Left ventricle myocardium inferior (tissue), 1 donor: ENCODE measurements around the gene CDC42. TPM values are rescaled to one million over a fixed set of nuclear protein-coding genes. Genes with fewer than 3 reads are reported as not detected.
"Not testable (repeated sequence)": the region's sequence is repeated elsewhere in the genome, so short reads cannot be mapped to it uniquely, and the experiment has no call there.

Source experiments
- DNase-seq: peaks from one replicate; pipeline ENCODE4 v3.0.0-alpha.2; 2020
- H3K27ac ChIP-seq: fragments of 200-600 bp; replicated peaks from 2 replicates; pipeline ENCODE4 v1.8.0; 2021
- H3K27me3 ChIP-seq: fragments of 200-600 bp; 2 replicates; pipeline ENCODE4 v1.8.0; 2021; ENCODE audit warnings: low read depth
- H3K36me3 ChIP-seq: fragments of 200-600 bp; 2 replicates; pipeline ENCODE4 v1.8.0; 2021
- H3K4me1 ChIP-seq: fragments of 200-600 bp; 2 replicates; pipeline ENCODE4 v1.8.0; 2021
- H3K4me3 ChIP-seq: fragments of 200-600 bp; 2 replicates; pipeline ENCODE4 v1.8.0; 2021; ENCODE audit warnings: mild to moderate bottlenecking, moderate library complexity
- H3K9me3 ChIP-seq: fragments of 200-600 bp; replicated peaks from 2 replicates; pipeline ENCODE4 v1.8.0; 2021
- CTCF ChIP-seq: fragments of 200-600 bp; IDR thresholded peaks from 2 replicates; pipeline ENCODE4 v1.8.0; 2021; ENCODE audit warnings: antibody characterized with exemption, mild to moderate bottlenecking, borderline replicate concordance
- intact Hi-C: fragments of 100-400 bp; cut with micrococcal nuclease; formaldehyde crosslinking; loops from one replicate; pipeline ENCODE4 v1.11.0; 2022
- total RNA-seq: library from RNA; stranded (reverse); fragmentation: NEBNext Ultra II Directional; extraction: Animal tissue kit (Norgen Biotek cat#: 25700); gene quantifications from one replicate; pipeline ENCODE4 v1.2.1, GENCODE V29; 2021
- donor health status: DM: no; HTN: yes; CAD: no; lungs with severe emphysema.

CDC42 gene
- total RNA-seq, 1 donor from 2014 or later: 126 TPM

GRCh38 chr1:22030057-22030456 is 22.5 kb upstream of the CDC42 start:
- no peak overlapping the region for H3K4me3 ChIP-seq
- no peak for TF ChIP-seq CTCF
- peaks cover 30% of the 10 kb centered on the region for H3K4me1 ChIP-seq
- H3K9me3 ChIP-seq: no peaks in the 10 kb centered on the region
- no peak for DNase-seq
- peaks cover 5% of the 10 kb centered on the region for H3K36me3 ChIP-seq
- no peaks in the 10 kb centered on the region for H3K27me3 ChIP-seq
- no peak overlapping the region for H3K27ac ChIP-seq
- intact Hi-C loops: loop anchor here (10.0 kb wide), 1 partner anchor 195 kb away; no protein-coding TSS in a partner anchor

GRCh38 chr1:22030473-22030872 is 22.0 kb upstream of the CDC42 start:
- intact Hi-C loops: loop anchor here (10.0 kb wide), 1 partner anchor 194 kb away; no protein-coding TSS in a partner anchor
- no peak for TF ChIP-seq CTCF
- H3K27ac ChIP-seq: no peak overlapping the region
- H3K27me3 ChIP-seq: no peaks in the 10 kb centered on the region
- no peak for DNase-seq
- peaks cover 5% of the 10 kb centered on the region for H3K36me3 ChIP-seq
- H3K4me3 ChIP-seq: no peak overlapping the region
- H3K9me3 ChIP-seq: no peaks in the 10 kb centered on the region
- peaks cover 28% of the 10 kb centered on the region for H3K4me1 ChIP-seq

- TF ChIP-seq CTCF: no peak
- intact Hi-C loops: loop anchor here (10.0 kb wide), 1 partner anchor 193 kb away; no protein-coding TSS in a partner anchor
- peaks cover 5% of the 10 kb centered on the region for H3K36me3 ChIP-seq
- H3K4me3 ChIP-seq: peak overlapping the region; percentile 14
- H3K27me3 ChIP-seq: no peaks in the 10 kb centered on the region
- no peaks in the 10 kb centered on the region for H3K9me3 ChIP-seq
- DNase-seq: no peak
- H3K4me1 ChIP-seq: peaks cover 19% of the 10 kb centered on the region
- peak overlapping the region; percentile 75 for H3K27ac ChIP-seq
These were observed 21.1 kb upstream of the CDC42 start for GRCh38 chr1:22031214-22031962.

- H3K27me3 ChIP-seq, H3K4me3 ChIP-seq, H3K9me3 ChIP-seq, H3K36me3 ChIP-seq, DNase-seq, H3K27ac ChIP-seq: not testable (repeated sequence)
- intact Hi-C loops: loop anchor here (10.0 kb wide), 1 partner anchor 190 kb away; no protein-coding TSS in a partner anchor
- H3K4me1 ChIP-seq: peaks cover 37% of the 10 kb centered on the region
These were observed 17.7 kb upstream of the CDC42 start for GRCh38 chr1:22034834-22035233.

- H3K27me3 ChIP-seq: no peaks in the 10 kb centered on the region
- no peak for TF ChIP-seq CTCF
- intact Hi-C loops: loop anchor here (10.0 kb wide), 1 partner anchor 187 kb away; no protein-coding TSS in a partner anchor
- no peaks in the 10 kb centered on the region for H3K36me3 ChIP-seq
- no peak overlapping the region for H3K27ac ChIP-seq
- no peak overlapping the region for H3K4me3 ChIP-seq
- no peaks in the 10 kb centered on the region for H3K9me3 ChIP-seq
- DNase-seq: no peak
- peaks cover 28% of the 10 kb centered on the region for H3K4me1 ChIP-seq
These were observed 15.0 kb upstream of the CDC42 start for GRCh38 chr1:22037520-22037919.

GRCh38 chr1:22038036-22038435 is 14.5 kb upstream of the CDC42 start:
- DNase-seq: peak; percentile 24
- intact Hi-C loops: loop anchor here (10.0 kb wide), 1 partner anchor 187 kb away; no protein-coding TSS in a partner anchor
- peaks cover 28% of the 10 kb centered on the region for H3K4me1 ChIP-seq
- no peaks in the 10 kb centered on the region for H3K27me3 ChIP-seq
- H3K27ac ChIP-seq: no peak overlapping the region
- H3K4me3 ChIP-seq: no peak overlapping the region
- no peak for TF ChIP-seq CTCF
- no peaks in the 10 kb centered on the region for H3K9me3 ChIP-seq
- H3K36me3 ChIP-seq: no peaks in the 10 kb centered on the region
